Progenitor cell of endocrine pancreas (in vitro differentiated cells): ENCODE data around the gene ERBB4. TPM values are rescaled to one million over a fixed set of nuclear protein-coding genes. Genes with fewer than 3 reads are reported as not detected.

Source experiments
- DNase-seq: peaks from one replicate; pipeline ENCODE4 v3.0.0; 2021; ENCODE audit warnings: low spot score; ENCODE audit not compliant: unreplicated experiment
- H3K27ac Mint-ChIP-seq: 2 replicates; pipeline ENCODE4 v1.8.0; 2021; ENCODE audit warnings: mild to moderate bottlenecking, moderate library complexity, mixed read lengths
- H3K27me3 Mint-ChIP-seq: 2 replicates; pipeline ENCODE4 v1.8.0; 2021; ENCODE audit warnings: mixed read lengths
- H3K36me3 Mint-ChIP-seq: 2 replicates; pipeline ENCODE4 v1.8.0; 2022; ENCODE audit warnings: mixed read lengths; ENCODE audit not compliant: insufficient read depth
- H3K4me1 Mint-ChIP-seq: 2 replicates; pipeline ENCODE4 v1.8.0; 2021; ENCODE audit warnings: low read depth, mixed read lengths
- H3K4me3 Mint-ChIP-seq: 2 replicates; pipeline ENCODE4 v1.8.0; 2021; ENCODE audit warnings: low read depth, mild to moderate bottlenecking, moderate library complexity, mixed read lengths
- H3K9me3 Mint-ChIP-seq: 2 replicates; pipeline ENCODE4 v1.8.0; 2021; ENCODE audit warnings: low read depth, mixed read lengths
- CTCF ChIP-seq: fragments of 200-600 bp; sonication (generic); IDR thresholded peaks from one replicate; pipeline ENCODE4 v1.5.0; 2021; ENCODE audit warnings: antibody characterized with exemption, mild to moderate bottlenecking; ENCODE audit not compliant: unreplicated experiment
- total RNA-seq: library from RNA; stranded (reverse); gene quantifications from 2 replicates; pipeline ENCODE4 v1.2.1, GENCODE V29; 2021

Gene ERBB4
- total RNA-seq, 1 donor from 2014 or later, result 43.8 TPM

GRCh38 chr2:211458974-211459373 lies 1079.6 kb downstream of the ERBB4 start:
- Mint-ChIP-seq H3K36me3 (peaks cover 2% of the 10 kb centered on the region), H3K9me3 (peaks cover 2% of the 10 kb centered on the region), H3K27me3 (no peaks in the 10 kb centered on the region), H3K4me1 (peaks cover 12% of the 10 kb centered on the region), H3K27ac (no peak overlapping the region), H3K4me3 (no peak overlapping the region)
- no peak for DNase-seq
- no peak for TF ChIP-seq CTCF

GRCh38 chr2:211457325-211457724 lies 1081.3 kb downstream of the ERBB4 start:
- H3K4me1 Mint-ChIP-seq, result peaks cover 14% of the 10 kb centered on the region
- peaks cover 2% of the 10 kb centered on the region for H3K36me3 Mint-ChIP-seq
- peaks cover 2% of the 10 kb centered on the region for H3K9me3 Mint-ChIP-seq
- no peak for DNase-seq
- TF ChIP-seq CTCF, result no peak
- H3K4me3 Mint-ChIP-seq, result no peak overlapping the region
- no peaks in the 10 kb centered on the region for H3K27me3 Mint-ChIP-seq
- H3K27ac Mint-ChIP-seq, result no peak overlapping the region

GRCh38 chr2:211455216-211455841 lies 1083.3 kb downstream of the ERBB4 start:
- Mint-ChIP-seq H3K27me3 (no peaks in the 10 kb centered on the region), H3K4me1 (peaks cover 20% of the 10 kb centered on the region), H3K9me3 (peaks cover 2% of the 10 kb centered on the region), H3K27ac (peak overlapping the region; percentile 31), H3K4me3 (peak overlapping the region; percentile 21), H3K36me3 (peaks cover 2% of the 10 kb centered on the region)
- DNase-seq, result peak; percentile 27
- TF ChIP-seq CTCF, result peak; percentile 98

GRCh38 chr2:211454679-211455078 lies 1083.9 kb downstream of the ERBB4 start:
- H3K4me3 Mint-ChIP-seq, result peak overlapping the region; percentile 21
- peaks cover 20% of the 10 kb centered on the region for H3K4me1 Mint-ChIP-seq
- H3K9me3 Mint-ChIP-seq, result no peaks in the 10 kb centered on the region
- H3K27ac Mint-ChIP-seq, result peak overlapping the region; percentile 31
- H3K27me3 Mint-ChIP-seq, result no peaks in the 10 kb centered on the region
- H3K36me3 Mint-ChIP-seq, result peaks cover 2% of the 10 kb centered on the region
- TF ChIP-seq CTCF, result no peak
- no peak for DNase-seq

GRCh38 chr2:211453311-211453887 lies 1085.2 kb downstream of the ERBB4 start:
- Mint-ChIP-seq H3K36me3 (peaks cover under 1% of the 10 kb centered on the region), H3K4me3 (no peak overlapping the region), H3K9me3 (no peaks in the 10 kb centered on the region), H3K27ac (no peak overlapping the region), H3K4me1 (peaks cover 20% of the 10 kb centered on the region), H3K27me3 (no peaks in the 10 kb centered on the region)
- no peak for DNase-seq
- TF ChIP-seq CTCF, result no peak
